NCI-H345 treated with DMSO at 0.1 percent for 48 hours (cell line): ENCODE data around the gene SALL3.
A peak's percentile ranks its signal among the peaks of the same experiment; 100 is the strongest.
"Not testable (repeated sequence)": the region's sequence is repeated elsewhere in the genome, so short reads cannot be mapped to it uniquely, and the experiment has no call there.

ENCODE experiments used
- DNase-seq: peaks from one replicate; lab custom pipeline; 2025; ENCODE audit not compliant: unreplicated experiment; lab: John Stamatoyannopoulos, UW

Gene SALL3

DNA sequence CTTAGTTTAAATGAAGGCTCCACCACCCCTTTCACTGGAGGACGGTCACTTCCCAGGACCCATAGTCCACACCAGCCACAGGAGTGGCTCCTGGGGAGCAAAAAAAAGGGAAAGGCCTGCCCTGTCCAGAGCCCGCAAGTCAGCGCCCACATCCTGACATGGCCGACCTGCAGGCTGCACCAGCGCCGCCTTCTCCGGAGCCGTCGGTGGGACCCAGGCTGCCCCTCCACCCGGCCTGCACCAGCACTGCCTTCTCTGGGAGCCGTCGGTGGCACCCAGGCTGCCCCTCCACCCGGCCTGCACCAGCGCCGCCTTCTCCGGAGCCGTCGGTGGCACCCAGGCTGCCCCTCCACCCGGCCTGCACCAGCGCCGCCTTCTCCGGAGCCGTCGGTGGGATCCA is 14.9 kb upstream of the SALL3 start:
- not testable (repeated sequence) for DNase-seq

DNA sequence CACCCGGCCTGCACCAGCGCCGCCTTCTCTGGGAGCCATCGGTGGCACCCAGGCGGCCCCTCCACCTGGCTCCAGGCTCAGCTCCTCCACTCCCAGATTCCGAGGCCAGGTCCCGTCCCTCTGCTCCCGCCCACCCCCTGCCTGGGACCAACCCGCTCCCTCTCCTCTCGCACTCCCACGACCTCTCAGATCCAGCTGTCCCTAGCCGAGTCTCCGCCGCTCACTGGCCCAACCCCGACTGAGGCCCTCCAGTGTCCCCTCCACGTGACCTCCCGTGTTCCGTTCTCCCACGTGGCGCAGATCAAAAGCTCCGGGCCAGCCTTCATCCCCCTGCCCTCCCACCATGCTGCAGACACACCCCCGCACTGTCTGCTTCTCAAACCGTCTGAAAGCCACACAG is 14.4 kb upstream of the SALL3 start:
- DNase-seq, result no peak

DNA sequence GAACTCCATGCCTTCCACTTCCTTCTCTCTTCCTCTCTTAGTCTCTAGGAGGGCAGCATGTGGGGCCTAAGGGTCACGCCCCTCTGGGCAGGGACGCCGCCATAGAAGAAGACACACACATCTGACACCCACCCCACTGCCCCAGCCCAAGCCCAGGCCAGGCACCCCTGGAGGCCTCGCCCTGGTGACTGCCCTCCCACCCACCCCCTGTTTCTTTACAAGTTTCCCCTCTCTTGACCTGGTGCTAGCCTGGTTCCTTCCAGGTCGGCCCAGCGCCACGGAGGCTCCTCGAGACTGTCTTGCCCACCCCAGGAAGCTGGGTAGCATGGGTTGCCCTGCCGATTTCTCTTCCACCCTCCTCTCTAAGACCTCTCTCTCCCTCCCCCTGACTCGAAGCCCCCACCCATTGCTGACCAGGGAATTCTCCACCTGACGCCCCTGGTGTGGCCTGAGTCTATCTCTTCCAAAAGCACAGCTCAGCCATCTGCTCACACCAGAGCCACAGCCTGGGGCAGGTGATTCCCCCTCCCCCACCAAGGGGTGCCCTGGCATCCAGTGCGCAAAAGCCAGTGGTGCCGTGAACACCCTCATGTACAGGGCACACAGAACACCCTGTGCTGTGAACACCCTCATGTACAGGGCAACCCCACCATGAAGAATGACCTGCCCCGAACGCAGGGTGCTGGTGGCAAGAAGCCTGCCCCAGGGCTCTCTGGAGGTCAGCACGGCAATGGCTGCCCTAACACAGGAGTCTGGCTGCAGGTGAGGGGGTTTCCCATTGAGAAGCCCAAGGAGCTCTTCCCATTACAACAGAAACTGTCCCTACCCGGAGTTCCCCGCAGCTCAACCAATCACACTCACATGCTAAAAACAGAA is 13.5 kb upstream of the SALL3 start:
- DNase-seq, result no peak

DNA sequence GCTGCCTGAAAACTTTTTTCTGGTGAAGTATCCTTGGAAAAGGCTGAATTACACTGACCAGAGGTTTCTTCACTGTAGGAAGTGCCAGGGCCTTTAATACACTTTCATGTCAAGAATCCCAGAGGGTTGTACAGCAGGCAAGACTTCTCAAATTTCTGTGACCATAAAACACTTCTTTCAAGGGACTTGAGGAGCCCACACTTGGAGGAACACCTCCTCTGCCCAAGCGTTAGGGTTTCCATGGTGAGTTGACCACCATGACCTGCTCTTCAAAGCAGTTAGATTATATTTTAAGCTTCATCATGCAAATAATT is 12.9 kb upstream of the SALL3 start:
- DNase-seq, result no peak

DNA sequence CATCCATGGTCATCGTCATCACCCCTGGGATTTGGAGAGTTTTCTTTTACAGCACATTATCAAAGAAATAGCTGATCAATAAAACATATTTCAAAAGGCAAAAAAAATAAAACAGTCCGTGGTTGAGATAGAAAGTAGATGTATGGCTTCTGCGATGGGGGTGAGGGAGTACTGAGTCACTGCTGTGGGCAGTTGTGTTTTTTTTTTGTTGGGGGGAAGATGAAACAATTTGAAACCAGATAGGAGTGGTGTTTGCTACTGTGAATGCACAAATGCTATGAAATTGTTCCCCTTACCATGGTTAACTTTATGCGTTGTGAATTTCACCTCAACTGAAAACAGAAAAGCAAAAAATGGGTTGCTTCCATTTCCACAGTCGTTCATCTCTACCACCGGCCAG is 11.9 kb upstream of the SALL3 start:
- no peak for DNase-seq

DNA sequence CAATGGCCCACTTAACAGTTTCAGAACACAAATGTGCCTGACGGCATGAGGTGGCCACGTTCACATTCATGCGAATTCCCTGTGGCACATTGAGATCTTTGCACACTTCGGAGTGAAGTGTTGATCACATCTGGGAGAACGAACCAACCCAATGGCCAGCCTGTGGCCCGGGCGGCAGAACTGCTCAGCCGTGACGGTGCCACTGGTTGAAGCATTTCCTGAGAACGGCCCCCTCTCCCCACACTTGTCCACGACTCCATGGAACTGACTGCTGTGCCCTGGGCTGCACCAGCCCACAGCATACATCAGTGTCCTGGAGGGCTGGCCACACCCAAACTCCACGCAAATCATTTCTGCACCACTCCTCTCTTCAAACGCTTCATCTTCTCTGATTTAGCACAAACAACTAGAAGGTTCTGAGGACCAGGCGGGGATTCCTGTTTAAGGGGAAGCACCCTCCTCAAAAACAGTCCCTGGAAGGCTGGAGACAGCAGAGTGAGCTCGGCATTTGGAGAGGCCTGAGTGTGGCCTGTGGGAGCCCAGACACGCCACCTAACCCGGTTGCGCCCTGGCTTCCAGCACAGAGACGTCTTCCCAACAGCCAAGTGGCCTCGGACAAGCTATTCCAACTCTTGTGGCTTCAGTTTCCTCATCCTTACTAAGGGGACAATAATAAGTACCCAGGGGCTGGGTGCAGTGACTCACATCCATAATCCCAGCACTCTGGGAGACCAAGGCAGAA is 9.9 kb upstream of the SALL3 start:
- DNase-seq, result no peak

DNA sequence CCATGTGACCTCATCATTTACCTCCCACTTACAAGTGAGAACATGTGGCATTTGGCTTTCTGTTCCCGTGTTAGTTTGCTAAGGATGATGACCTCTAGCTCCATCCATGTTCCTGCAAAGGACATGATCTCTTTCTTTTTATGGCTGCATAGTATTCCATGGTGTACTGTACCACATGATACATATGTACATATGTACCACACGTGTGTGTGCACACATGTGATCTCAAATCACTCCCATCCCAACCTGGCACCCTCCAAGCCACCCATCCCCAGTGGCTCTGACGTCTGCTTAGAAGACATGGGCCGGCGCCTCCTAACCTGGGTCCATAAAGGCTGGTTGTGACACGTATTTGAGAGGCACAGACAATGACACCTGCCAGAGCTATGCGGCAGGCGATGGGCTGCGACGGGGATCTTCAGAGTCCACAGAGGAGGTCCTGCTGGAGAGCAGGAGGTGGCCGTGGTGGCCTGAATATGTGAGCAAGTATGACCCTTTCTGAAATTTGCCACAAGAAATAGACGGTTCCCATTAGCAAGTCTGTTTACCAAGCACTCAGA is 8.8 kb upstream of the SALL3 start:
- no peak for DNase-seq

DNA sequence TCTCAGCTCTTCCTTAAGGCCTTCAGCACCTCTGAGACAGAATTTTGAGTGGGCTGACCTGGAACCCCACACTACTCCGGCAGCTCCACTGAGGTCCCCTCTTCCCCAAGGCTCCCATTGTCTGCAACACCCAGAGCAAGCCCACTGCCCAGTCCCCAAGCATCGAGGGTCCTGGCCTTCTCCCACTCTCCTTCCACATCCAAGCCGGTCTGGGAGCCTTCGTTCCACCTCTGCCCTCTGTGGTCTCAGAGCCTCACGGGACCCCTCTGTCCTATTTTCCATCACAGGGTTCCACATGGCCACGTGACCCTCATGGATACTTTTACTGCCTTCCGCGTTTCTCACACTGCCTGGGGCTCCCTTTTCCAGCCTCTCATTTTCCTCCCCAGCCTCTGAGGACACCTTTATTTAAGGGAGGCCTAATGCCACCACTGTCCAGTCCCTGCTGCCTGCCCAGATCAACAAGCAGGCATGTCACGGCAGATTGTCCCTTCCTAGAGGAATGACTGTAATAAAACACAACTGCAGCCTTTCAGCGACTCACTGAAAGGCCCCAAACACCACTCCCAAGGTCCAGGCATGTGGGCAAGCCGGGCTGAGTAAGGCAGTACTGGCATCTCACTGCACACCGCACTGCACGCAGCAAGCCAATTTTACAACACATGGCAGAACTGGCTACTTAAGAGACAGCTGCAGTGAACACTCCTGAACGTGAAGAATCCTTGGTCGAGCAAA is 7.9 kb upstream of the SALL3 start:
- no peak for DNase-seq

DNA sequence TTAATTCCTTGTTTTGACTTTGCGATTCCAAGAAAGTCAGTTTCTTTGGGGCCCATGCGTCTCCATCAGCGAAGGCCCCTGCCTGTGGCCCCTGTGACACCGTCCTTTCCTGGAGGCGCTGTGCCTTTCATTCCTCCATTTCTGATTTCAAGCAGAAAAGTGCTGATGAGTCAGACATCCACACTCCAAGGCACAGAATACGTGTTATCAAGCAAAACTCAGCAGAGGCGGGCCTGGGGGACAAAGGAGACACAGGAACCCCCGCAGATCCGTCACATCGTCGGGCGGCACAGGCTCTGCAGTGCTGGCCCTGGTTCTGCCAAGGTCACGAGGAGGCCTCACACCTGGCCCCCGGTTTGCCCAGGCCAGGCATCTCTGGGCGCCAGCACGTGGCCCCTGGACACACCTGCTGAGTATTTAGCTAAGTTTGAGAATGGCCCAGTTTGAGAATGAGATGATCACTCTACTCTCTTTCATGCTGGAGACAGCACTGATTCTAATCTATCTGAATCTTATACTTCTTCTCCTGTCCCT is 7.2 kb upstream of the SALL3 start:
- no peak for DNase-seq

DNA sequence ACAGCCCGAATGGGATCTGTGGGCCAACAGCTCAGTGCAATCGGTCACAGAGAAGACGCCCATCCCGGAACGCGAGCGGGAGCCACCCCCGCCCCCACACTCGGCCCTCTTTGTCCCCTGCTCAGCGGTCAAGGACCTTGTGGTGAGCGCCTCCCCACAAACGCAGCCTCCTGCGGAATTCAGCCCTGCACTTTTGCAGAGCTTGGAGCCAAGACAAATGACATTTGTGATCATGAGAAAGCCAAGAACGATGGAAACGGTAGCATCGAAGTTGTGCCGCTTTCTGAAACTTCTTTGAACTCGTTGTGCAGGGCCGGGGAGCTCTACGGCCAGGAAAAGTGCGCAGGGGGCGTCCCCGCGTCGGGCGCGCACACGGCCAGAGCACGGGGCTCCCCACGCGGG is 6.7 kb upstream of the SALL3 start:
- DNase-seq, result no peak

DNA sequence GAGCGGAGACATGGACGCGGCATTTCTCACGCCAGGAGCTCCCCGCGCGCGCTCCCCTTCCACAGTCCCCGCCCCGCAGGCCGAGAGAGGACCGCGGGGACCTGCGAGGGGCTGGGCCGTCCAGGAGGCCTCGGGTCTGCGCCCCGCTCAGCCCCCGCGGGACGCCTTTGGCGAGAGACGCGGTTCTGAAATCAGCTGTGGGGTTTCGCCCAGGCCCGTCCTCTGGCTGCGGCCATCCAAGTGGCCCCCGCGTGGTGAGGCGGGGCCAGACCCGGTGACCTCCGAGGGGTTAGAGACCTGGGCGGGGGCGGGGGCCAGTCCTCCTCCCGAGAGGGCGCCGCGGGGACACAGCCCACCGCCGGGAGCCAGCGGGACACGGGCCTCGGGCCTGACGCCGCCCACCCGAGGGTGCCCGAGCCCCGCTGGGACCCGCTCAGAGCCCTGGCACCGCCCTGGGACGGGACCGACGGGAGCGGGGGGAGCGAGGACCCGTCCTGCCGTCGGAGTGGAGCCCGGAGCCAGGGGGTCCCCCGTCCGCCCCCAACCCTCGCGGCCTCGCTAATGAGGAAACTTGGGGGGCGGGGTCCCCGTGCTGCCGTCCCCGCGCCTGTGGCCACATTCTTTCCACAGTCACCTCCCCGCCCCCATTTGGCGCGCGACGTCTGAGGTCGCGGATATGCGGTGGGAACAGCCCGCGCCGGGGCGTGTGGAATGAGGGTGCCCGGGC is 6.1 kb upstream of the SALL3 start:
- no peak for DNase-seq

DNA sequence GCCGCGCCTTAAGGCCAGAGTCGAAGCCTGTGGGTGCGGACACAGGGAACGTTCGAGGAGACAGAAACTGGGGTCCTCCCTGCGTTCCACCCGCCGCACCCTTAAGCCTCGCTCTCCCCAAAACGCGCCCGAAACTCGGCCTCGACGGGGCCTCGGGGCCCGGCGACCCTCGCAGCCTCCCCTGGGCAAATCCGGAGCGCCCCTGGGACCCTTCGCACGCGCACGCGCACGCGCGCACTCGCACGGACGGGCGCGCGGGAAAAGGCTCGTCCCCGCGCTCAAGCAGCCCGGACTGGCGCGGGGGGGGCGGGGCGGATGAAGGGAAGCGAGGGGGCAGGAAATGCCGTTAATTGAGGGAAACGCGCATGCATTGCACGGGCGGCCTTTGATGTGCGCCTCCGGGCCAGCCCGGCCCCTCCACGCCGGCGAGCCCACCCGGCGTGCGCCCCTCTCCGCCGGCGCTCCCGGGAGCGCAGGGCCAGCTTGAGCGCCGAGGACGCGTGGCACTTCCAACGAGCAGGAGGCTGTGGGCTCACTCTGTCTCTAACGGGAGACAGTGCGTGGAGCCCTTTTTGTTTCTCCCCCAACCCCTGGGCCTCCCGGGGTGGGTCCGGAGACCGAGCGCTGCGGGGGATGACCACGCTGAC is 5.4 kb upstream of the SALL3 start:
- DNase-seq, result no peak

DNA sequence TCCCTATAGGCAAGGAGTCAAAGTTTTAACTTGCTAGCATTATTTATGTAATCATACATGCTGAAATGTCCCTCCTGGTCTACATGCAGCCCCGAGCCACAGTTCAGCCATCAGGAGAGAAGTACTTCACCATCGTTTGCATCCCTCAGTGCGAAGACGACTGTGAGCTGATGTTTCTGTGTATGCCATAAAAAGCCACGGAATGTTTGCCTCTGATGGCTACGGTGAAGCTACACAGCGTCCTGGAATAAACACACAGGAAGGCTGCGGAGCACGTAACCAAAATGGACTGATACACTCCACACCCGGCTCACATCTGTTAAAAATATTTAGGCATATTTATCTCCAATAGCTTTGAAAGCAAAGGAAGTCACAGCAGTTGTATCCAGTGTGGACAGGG is 4.3 kb upstream of the SALL3 start:
- peak; percentile 31 for DNase-seq

DNA sequence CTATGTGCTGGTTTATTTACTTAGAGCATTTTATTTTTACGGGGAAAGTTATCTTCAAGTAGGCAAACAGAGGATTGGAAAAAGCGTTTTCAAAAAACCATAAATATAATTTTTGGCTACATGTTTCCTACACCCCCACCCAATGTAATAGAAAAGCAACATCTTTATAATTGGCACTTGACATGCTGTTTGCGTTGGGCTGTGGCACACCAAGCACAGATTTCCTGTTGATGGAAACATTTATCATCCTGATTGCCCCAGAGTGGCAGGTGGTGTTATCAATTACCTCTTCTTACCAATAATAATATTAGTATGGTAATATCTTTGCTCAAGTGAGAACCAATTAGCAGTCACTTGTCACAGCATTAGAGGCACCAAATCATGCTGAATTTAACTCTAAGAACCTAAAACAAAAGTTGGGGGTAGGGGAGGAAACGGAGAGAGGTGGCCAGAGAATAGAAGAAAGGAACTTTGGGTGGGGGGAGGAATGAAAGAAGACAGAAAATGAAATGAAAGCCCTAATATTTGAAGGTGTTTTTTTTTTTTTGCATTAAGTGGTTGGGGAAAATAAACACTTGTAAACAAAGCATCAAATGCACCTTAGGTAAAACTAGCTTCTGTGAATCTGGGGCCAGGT is 3.8 kb upstream of the SALL3 start:
- peak; percentile 31 for DNase-seq

DNA sequence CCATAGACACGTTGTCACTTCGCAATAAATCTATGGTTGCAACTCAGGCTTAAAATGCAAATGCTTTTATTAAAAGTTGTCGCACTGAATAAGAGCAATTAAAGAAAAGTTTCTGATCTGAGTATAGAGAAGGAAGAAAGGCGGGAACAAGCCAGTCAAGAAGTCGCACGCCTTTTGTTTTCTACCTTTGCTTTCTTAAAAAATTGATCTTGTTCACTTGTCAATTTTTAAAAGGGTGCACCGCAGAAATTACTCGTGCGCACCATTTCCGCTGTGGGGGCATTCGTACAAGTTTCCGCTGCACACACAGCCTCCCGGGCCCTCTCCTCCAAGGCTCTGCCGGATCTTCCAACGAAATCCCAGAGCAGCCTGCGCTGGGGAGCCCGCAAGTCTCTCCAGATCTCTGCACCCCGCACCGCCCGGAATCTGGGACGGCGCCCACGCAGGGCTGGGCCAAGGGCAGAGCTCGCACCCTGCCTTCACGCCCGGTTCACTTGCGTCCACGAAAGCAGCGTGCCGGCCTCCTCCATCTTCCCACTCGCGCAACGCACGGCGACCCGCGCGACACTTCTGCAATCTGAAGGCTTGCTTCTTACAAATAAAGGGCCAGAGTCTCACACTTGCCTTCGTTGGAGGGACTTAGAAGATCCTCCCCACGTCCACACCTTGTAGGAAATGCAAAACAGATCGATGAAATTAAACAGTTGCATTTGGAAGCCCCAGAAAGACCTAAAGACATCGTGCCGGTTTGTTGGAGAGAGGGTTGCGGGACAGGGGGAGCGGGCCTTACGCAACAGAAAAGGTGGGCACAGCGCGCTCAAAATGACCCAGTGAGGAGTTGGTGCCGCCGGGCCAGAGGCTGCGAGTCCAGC is 2.6 kb upstream of the SALL3 start:
- DNase-seq, result no peak

DNA sequence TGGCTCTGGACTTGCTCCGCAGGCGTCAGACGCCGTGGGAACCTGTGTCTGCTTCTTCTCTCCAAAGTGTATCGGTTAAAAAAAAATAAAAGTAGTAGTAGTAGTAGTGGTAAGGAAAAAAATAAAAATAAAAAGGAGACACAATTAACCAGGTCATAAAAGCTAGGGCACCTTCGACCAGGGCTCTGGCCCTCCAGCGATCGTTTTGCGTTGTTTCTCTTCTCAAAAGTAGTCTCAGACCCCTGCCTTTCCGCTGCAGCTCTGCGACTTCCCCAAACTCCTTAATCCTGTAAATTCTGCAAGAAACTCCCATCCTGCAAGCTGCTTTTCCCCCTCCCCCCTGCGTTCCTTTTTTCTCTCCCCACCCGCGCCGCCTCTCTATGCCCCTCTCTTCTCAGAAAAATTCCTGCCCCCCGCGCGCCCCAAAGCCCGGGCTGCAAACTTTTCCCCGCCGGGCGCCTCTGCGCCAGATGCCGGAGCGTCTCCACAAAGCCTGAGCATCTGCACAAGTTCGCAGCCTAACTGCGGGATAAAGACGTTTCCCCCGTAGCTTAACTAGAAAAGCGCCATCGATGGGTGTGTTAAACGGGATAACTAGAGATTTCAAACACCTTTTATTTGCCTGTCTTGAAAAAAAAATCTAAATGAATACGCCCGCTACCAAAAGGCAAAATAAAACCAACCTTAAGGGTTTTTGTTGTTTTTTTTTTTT is 1.8 kb upstream of the SALL3 start:
- no peak for DNase-seq

DNA sequence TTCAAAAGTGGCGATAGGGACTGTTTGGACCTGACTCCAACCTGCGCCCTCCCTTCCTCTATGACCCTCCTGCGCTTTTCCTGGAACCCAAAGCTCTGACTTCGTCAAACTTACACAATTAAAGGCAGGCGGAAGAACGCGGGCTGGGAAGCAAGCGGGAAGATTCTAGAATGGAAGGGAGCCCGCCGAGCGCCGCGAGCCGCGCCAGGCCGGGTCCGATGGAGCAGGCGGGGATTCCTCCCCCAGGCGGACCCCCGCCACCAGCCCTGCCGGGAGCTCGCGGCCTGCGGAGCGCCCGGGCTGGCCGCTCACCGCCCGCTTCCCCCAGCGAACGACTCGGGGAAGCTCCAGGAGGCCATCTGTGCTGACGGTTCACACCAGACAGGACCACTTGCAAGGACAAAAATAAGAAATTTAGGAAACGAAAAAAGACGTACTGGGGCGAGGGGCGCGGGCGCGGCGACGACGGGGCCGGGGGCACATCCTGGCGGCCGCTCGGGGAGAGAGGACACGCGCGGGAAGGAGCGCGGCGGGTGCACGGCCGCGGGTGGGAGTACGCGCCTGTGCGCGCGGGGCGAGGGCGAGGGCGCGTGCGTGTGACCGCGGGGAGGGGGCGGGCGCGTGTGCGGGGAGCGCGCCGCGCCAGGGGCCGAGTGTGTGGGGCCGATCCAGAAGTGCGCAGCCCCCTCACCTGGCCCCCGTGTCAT is 1.1 kb upstream of the SALL3 start:
- no peak for DNase-seq
